Measurements from ENCODE around the gene NDUFB6.

- TF ChIP-seq CTCF (conservative IDR thresholded peaks at IDR 0.05 in 1 of 2, IDR thresholded peaks at IDR 0.05 in 1 of 2; ENCODE audit: low read depth in 1 of 2, low read length in 2 of 2) (no peak), EZH2 (IDR thresholded peaks at IDR 0.05; ENCODE audit: low read length, missing control alignments) (no peak)
Observed at GRCh38 chr9:32573821-32574220, 862 bp upstream of the NDUFB6 start.

Measured in fibroblast of lung (primary cell).